GM21423 (cell line): ENCODE results near the gene CHST15.

Experiments
- ATAC-seq: cut with Tn5 transposase; IDR thresholded peaks from one replicate; pipeline ENCODE4 v1.9.1; 2021; ENCODE audit warnings: mild to moderate bottlenecking, moderate library complexity; ENCODE audit not compliant: unreplicated experiment

The CHST15 gene

GRCh38 chr10:124092860-124093773 lies at the start of gene CHST15:
TSS of gene CHST15 (minus strand) at chr10:124093598. CDS start at chr10:124046212, 47,386 bp downstream.
- ATAC-seq = no peak

GRCh38 chr10:124142960-124143359 lies 49.6 kb upstream of the CHST15 start:
- ATAC-seq = no peak

GRCh38 chr10:124142006-124142739 lies 48.8 kb upstream of the CHST15 start:
- no peak for ATAC-seq

DNA sequence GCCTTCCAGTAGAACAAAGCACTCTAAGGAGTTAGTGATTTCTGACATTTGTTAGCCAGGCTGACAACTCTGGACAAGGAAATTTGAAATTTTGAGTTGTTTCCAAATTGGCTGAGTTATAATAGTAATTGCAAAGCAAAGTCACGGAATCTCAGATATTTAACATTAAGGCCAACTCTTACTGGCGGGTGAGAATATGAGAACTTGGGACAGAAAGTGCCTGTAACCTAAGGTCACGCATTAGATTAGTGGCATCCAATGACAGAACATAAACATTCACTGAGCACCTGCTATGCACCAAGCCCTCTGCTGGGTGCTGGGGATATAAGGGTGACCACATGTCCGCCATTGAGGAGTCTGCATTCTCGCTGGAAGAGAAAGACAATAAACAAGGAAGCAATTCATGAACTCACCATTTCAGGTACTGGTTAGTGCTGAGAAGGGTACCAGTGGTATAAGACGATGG lies 45.5 kb upstream of the CHST15 start:
- ATAC-seq = no peak

GRCh38 chr10:124138195-124138882 lies 44.9 kb upstream of the CHST15 start:
- no peak for ATAC-seq

DNA sequence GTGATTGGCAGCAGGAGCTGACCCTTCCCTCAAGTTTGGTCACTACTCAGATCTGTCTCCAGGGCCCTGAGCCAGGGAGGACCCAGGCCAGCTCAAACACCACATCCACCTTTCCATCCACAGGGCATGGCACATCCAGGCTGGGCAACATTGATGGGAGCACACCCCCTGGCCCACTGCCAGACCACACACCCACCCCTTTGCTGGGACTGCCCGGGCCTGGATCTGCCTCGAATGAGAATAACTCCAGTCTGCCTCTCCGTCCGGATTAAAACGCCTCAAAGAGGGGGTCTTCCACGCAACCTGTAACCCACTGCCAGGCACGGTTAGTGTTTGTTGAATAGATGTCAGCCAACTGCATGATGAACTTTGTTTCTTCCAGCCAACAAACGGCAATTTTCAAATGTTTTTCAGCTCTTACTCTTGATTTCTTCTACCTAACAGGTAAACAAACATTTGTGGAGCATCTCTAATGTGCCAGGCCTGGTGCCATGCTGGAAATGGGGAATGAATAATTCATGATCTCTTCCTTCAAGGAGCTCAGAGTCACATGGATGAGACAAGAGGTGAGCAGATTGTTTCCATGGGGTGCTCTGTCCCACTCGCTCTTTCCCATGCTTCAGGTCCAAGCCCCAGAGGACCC lies 41.0 kb upstream of the CHST15 start:
- no peak for ATAC-seq

GRCh38 chr10:124132876-124133275 lies 39.5 kb upstream of the CHST15 start:
- ATAC-seq = no peak

GRCh38 chr10:124132306-124132705 lies 38.9 kb upstream of the CHST15 start:
- no peak for ATAC-seq

DNA sequence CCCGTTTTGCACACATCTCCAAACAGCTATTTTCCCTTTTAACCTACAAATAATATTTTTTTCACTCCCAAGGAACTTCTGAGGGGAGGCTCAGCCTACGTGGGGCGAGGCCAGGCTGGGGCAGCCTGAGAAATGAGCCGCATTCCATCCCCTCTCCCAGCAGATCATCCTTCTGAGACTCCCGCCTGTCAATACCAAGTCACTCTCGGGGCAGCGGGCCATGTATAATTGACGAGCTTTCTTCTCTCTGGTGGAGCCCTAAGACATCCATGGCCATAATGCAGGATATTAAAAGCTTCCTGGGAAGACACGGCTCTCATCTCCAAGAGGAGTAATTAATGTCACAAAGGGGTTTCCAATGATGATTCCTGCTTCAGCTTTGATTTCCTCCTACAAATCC lies 37.8 kb upstream of the CHST15 start:
- no peak for ATAC-seq

DNA sequence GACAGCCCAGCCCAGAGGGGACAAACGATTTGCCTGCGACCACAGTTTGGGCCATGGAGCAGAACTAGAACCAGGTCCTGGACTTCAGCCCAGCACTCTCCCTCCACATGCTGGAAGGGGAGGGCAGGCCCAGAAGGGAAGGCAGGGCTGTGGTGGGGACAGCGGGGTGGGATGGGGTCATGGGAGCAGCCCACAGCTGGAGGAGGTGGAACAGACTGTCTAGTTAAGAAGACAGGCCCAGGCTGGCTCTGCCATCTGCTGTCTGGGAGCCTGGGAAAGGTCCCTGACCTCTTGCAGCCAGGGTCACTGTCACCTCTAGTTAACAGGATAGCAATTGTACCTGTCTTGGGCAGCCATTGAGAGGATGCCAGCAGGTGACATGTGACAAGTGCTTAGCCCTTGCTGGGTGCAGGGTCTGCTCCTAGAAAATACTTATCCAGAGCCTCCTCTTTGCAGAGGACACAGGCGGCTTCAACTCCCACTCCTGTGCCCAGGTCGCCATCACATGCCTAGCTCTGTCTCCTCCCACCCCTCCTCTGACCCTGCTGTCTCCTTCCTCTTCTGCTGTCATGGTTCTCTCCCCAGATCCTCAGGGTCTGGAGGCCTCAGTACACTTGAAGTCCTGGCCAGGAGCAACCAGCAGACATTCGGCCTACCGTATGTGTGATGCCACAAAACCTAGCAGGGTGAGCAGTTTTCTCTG lies 37.0 kb upstream of the CHST15 start:
- ATAC-seq = no peak

DNA sequence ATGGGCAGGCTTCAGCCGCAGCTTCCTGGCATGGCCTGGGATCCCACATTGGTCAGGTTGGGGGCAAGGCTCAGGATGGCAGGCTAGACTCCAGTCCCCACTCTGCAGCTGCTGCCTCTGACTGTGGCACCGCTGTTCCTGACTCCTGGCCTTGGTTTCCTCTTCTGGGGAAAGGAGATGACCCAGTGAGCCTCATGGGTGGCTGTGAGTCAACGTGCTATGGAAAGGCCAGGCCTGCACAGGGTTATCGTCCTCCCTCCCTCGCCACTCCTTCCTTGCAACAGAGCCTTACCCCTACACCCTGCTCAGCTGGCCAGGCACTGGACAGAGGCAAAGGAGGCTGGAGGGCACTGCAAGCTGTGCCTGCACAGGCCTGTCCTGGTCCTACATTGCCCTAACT lies 36.1 kb upstream of the CHST15 start:
- no peak for ATAC-seq

GRCh38 chr10:124128811-124129145 lies 35.4 kb upstream of the CHST15 start:
- ATAC-seq = no peak

GRCh38 chr10:124127965-124128810 lies 34.8 kb upstream of the CHST15 start:
- ATAC-seq = no peak

DNA sequence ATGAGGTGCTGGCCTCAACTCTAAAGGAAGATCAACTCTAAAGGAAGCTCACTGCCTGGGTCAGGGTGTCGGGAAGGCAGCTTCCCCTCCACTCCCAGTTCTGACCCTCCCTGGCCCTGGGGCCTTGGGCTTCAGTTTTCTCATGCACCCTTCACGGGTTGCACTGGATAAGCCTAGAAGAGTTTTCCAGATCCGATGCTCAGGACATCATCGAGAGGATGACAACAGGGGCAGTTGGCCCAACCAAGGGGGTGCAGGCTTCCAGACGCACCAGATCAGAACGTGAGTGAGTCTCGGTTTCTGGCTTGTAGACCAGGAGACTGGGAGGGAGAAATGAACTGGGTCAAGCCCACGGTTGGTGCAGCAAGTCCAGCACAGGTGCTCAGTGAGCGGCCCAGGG lies 34.2 kb upstream of the CHST15 start:
- no peak for ATAC-seq

- no peak for ATAC-seq
Measured at GRCh38 chr10:124126983-124127385, 33.6 kb upstream of the CHST15 start.

- no peak for ATAC-seq
Measured at GRCh38 chr10:124126145-124126982, 33.0 kb upstream of the CHST15 start.

GRCh38 chr10:124125305-124126116 lies 32.1 kb upstream of the CHST15 start:
- no peak for ATAC-seq

GRCh38 chr10:124124769-124125161 lies 31.4 kb upstream of the CHST15 start:
- no peak for ATAC-seq
